ENCODE measurements around the gene LYSET.
"Not testable (repeated sequence)": the region's sequence is repeated elsewhere in the genome, so short reads cannot be mapped to it uniquely, and the experiment has no call there.

The LYSET gene

DNA sequence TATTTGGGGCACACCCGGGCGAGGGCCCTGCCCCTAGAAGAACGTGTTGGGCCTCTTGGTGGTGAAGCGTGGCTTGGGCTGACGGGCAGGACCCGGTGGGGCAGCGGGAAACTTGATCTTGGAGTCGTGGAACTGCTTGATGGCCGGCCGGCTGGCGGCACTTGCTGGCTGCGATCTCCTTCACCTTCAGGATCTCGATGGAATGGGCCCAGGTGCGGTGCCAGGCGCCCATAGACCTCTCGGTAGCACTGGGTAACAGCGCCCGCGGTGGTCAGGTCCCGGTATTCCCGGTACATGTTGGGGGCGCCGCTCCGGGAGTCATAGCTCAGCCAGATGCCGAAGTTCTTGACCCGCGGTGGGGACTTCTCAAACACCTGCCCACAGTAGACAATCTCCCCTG, 38.4 kb downstream of the LYSET start:
- DNase-seq (ENCODE audit: low read depth) = no peak

DNA sequence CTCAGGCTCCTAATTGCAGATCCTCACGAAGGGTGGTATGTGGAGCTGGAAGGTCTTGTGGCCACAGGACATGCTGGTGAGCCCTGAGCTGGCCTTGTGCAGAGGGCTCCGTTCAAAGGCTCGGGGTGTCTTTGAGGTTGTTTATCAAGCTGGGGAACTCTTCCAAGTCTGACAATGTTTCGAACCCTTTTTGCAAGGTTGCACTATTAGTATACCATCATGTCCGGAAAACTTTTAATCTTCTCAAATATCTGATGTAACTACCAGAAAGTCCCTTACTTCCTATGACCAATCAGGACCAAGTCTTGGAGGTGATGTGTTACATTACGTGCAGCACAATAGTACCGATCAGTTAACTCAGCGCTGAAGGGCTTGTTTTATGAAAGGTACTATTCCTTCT, 43.4 kb downstream of the LYSET start:
- no peak for DNase-seq (ENCODE audit: low read depth)

DNA sequence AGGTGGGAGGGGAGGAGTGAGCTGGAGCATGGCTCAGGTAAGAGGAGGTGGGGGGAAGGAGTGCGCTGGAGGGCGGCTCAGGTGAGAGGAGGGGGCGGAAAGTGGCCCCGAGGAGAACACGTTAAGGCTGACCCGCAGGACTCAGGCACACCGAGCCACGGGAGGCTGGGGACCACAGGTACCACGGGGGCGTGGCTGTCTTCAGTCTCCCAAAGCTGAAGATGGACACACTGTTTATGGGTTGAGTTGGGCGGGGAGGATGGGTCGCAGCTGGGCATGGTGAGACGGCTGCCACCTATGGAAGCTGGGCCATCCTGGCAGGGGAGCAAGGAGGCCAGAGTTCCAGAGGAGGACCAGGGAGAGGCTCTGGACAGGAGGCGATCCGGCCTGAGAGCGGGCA, 45.4 kb downstream of the LYSET start:
- DNase-seq (ENCODE audit: low read depth) = no peak

DNA sequence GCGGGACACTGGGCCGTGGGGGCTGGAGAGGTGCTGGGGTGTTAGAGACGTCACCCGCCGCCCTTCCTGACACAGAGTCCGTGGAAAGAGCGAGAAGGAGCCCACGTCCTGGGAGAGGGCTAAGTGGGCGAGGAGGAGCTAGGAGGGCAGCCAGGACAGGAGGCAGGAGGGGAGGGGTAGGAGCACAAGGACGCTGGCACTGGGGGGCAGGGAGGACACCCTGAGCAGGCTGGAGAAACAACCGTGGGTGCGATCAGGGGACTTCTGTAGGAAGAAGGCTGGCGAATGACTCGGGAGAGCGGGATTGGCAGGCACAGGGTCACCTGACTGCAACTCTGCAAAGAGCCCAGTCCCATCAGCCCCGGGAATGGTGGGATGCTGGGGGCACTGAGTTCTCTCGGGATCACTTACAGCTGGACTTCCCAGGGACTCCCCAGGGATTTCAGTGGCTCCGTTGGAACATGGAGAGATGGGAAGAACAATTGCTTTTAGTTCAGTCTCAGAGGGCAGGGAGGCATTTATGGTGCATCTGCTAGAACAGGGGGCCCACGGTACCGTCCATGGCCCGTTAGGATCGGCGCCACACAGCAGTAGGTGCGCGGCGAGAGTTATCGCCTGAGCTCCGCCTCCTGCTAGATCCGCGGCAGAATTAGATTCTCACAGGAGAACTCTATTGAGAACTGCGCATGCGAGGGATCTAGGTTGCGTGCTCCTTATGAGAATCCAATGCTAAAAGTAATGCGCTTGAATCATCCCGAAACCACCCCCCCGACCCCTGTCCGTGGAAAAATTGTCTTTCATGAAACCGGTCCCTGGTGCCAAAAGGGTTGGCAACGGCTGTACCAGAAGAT, 46.2 kb downstream of the LYSET start:
- no peak for DNase-seq (ENCODE audit: low read depth)

DNA sequence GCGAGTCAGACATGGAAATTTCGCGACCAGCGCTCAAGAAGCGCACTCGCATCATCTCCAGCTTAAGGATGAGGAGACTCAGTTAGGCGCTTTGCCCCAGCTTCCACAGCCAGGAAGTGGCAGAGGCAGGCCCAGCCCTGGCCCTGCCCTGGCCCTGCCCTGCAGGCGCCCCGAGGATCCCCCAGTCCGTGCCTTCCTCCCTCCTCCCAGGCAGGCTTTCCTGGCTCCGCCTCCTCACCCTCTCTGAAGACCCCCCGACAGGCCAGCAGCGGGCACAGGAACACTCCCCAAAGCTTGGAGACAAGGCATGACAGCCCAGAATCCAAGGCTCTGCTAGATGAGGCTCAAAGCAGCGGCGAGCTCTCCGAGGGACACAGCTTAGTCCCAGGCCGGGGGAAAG, 47.0 kb downstream of the LYSET start:
- no peak for DNase-seq (ENCODE audit: low read depth)

DNA sequence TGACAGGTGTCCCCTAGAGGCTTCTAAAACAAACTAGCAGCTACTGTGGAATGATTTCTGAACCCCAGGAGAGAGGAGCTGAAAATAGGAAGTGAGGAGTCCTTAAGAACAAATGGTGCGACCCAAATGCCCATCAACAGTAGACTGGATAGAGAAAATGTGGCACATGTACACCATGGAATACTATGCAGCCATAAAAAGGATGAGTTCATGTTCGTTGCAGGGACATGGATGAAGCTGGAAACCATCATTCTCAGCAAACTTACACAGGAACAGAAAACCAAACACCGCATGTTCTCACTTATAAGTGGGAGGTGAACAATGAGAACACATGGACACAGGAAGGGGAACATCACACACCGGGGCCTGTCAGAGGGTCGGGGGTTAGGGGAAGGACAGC, 48.0 kb downstream of the LYSET start:
- DNase-seq (ENCODE audit: low read depth) = not testable (repeated sequence)

DNA sequence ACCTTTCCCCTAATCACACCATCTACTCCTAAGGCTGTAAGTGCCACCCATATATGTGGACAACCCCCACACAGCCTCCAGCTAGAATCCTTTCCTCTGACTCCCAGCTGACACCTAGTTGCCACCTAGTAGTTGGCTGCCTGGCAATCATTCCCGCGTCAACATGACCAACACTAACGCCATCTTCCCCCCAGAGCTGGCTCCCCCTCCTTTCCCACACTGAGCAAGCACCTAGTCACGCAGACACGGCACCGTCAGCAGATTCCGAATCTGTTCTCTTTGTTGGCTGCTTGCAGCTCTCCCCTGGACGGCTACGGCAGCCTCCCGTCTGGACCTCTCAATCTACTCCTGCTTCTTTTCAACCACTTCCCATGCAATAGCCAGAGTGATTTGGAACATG, 49.7 kb downstream of the LYSET start:
- DNase-seq (ENCODE audit: low read depth) = no peak
